GM06990 (cell line): ENCODE data around the gene LRRTM4.

ENCODE experiments used
- DNase-seq: peaks from one replicate; pipeline ENCODE4 v3.0.0-alpha.2; 2011; ENCODE audit not compliant: insufficient read length; ENCODE audit errors: extremely low read depth
- H3K27me3 ChIP-seq: replicated peaks from 2 replicates; pipeline ENCODE4 v1.6.0; 2011; ENCODE audit warnings: low read length; ENCODE audit not compliant: control insufficient read depth, insufficient read depth
- H3K36me3 ChIP-seq: 2 replicates; pipeline ENCODE4 v1.5.1; 2011; ENCODE audit warnings: low read length; ENCODE audit not compliant: control insufficient read depth, insufficient read depth
- H3K4me3 ChIP-seq: replicated peaks from 2 replicates; pipeline ENCODE4 v1.5.1; 2011; ENCODE audit warnings: low read depth, mild to moderate bottlenecking, control low read depth, low read length
- CTCF ChIP-seq: IDR thresholded peaks from 2 replicates; pipeline ENCODE4 v1.5.1; 2011; ENCODE audit warnings: low read length, control low read depth, mild to moderate bottlenecking, inconsistent platforms; ENCODE audit not compliant: insufficient read depth, poor library complexity, severe bottlenecking

Gene LRRTM4

GRCh38 chr2:77007686-77008085 is 514.5 kb downstream of the LRRTM4 start:
- Histone ChIP-seq H3K4me3 (no peak overlapping the region), H3K36me3 (no peaks in the 10 kb centered on the region), H3K27me3 (no peaks in the 10 kb centered on the region)
- no peak for DNase-seq
- TF ChIP-seq CTCF: no peak

DNA sequence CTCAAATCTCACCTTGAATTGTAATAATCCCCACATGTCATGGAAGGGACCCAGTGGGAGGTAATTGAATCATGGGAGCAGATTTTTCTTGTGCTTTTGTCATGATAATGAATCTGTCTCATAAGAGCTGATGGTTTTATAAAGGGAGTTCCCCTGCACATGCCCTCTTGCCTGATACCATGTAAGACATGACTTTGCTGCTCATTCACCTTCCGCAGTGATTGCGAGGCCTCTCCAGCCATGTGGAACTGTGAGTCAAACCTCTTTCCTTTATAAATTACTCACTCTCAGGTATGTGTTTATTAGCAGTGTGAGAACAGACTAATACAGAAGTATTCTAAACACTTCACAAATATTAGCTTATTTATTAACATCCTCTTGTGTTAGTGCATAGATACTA is 516.7 kb downstream of the LRRTM4 start:
- Histone ChIP-seq H3K36me3 (no peaks in the 10 kb centered on the region), H3K27me3 (no peaks in the 10 kb centered on the region), H3K4me3 (no peak overlapping the region)
- TF ChIP-seq CTCF: no peak
- DNase-seq: no peak

- Histone ChIP-seq H3K4me3 (no peak overlapping the region), H3K36me3 (no peaks in the 10 kb centered on the region), H3K27me3 (no peaks in the 10 kb centered on the region)
- DNase-seq: no peak
- no peak for TF ChIP-seq CTCF
Measured at GRCh38 chr2:77001895-77002294, 520.3 kb downstream of the LRRTM4 start.

DNA sequence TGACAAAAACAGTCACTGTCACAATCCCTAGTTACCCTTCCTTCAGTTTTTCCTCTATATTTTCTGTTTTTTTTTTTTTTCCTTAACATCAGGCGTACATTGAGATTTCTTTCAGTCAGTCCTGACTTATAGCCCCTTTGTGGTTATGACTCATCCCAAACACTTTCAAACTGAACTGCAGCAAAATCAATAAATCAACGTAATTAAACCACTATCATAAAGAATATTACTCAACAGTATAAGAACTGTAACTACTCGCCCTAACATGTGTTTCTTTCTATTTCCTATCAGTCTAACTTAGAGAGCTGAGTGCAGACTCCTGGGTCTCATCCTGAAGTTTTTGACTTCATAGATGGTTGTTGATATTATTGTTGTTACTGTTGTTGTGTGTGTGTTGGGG is 523.5 kb downstream of the LRRTM4 start:
- Histone ChIP-seq H3K27me3 (no peaks in the 10 kb centered on the region), H3K4me3 (no peak overlapping the region), H3K36me3 (no peaks in the 10 kb centered on the region)
- TF ChIP-seq CTCF: no peak
- no peak for DNase-seq

GRCh38 chr2:76998152-76998551 is 524.0 kb downstream of the LRRTM4 start:
- no peak for TF ChIP-seq CTCF
- H3K36me3 ChIP-seq: no peaks in the 10 kb centered on the region
- H3K27me3 ChIP-seq: no peaks in the 10 kb centered on the region
- DNase-seq: no peak
- no peak overlapping the region for H3K4me3 ChIP-seq

GRCh38 chr2:76997296-76997695 is 524.9 kb downstream of the LRRTM4 start:
- no peak for TF ChIP-seq CTCF
- DNase-seq: no peak

More at GRCh38 chr2:76997296-76997695, 524.9 kb downstream of the LRRTM4 start:
- H3K27me3 ChIP-seq: no peaks in the 10 kb centered on the region
- no peak overlapping the region for H3K4me3 ChIP-seq
- no peaks in the 10 kb centered on the region for H3K36me3 ChIP-seq
